Neutrophil (primary cell): ENCODE measurements around the gene KRTAP2-2.
"Not testable (repeated sequence)": the region's sequence is repeated elsewhere in the genome, so short reads cannot be mapped to it uniquely, and the experiment has no call there.

Experiments
- H3K27ac ChIP-seq: fragments of 200-600 bp; sonication (generic); 2 replicates; pipeline ENCODE4 v1.5.1; 2016; ENCODE audit warnings: mild to moderate bottlenecking, moderate library complexity
- H3K27me3 ChIP-seq: fragments of 200-600 bp; sonication (generic); 2 replicates; pipeline ENCODE4 v1.6.0; 2016; ENCODE audit warnings: mild to moderate bottlenecking
- H3K36me3 ChIP-seq: fragments of 200-600 bp; sonication (generic); 2 replicates; pipeline ENCODE4 v1.5.1; 2017
- H3K4me1 ChIP-seq, 2 experiments: fragments of 200-600 bp in 1 of 2; sonication (generic) in 1 of 2; 1 replicate in 1 of 2; 2 replicates in 1 of 2; pipeline versions ENCODE4 v1.5.1 to v1.6.1; 2013 to 2016; ENCODE audit warnings: low read depth in 1 of 2, low read length in 1 of 2, mild to moderate bottlenecking in 1 of 2, moderate library complexity in 1 of 2; ENCODE audit not compliant: control insufficient read depth in 1 of 2, insufficient read depth in 1 of 2
- H3K4me3 ChIP-seq, 2 experiments: fragments of 200-600 bp in 1 of 2; sonication (generic) in 1 of 2; 1 replicate in 1 of 2; 2 replicates in 1 of 2; pipeline ENCODE4 v1.5.1; 2013 to 2016; ENCODE audit warnings: low read depth in 1 of 2, low read length in 1 of 2, mild to moderate bottlenecking in 1 of 2, moderate library complexity in 1 of 2
- H3K9me3 ChIP-seq: fragments of 200-600 bp; sonication (generic); 2 replicates; pipeline ENCODE4 v1.5.1; 2016
- CTCF ChIP-seq: fragments of 200-600 bp; sonication (generic); IDR thresholded peaks from 2 replicates; pipeline ENCODE4 v1.5.1; 2016; ENCODE audit warnings: antibody characterized with exemption

The KRTAP2-2 gene

GRCh38 chr17:41042953-41043352, 12.1 kb downstream of the KRTAP2-2 start:
- no peak for TF ChIP-seq CTCF
- Histone ChIP-seq H3K27me3 (peaks cover 37% of the 10 kb centered on the region), H3K4me1 (no peaks in the 10 kb centered on the region), H3K27ac (no peak overlapping the region), H3K9me3 (no peaks in the 10 kb centered on the region), H3K4me3 (no peak overlapping the region), H3K36me3 (no peaks in the 10 kb centered on the region)

GRCh38 chr17:41040783-41041571, 14.1 kb downstream of the KRTAP2-2 start, which contains the start of gene KRTAP1-1:
KRTAP1-1 (minus strand) TSS chr17:41041450; CDS start chr17:41041397, 53 bp downstream.
- H3K4me3 ChIP-seq, H3K4me1 ChIP-seq, H3K36me3 ChIP-seq, H3K27ac ChIP-seq, H3K9me3 ChIP-seq: not testable (repeated sequence)
- peaks cover 32% of the 10 kb centered on the region for H3K27me3 ChIP-seq

DNA sequence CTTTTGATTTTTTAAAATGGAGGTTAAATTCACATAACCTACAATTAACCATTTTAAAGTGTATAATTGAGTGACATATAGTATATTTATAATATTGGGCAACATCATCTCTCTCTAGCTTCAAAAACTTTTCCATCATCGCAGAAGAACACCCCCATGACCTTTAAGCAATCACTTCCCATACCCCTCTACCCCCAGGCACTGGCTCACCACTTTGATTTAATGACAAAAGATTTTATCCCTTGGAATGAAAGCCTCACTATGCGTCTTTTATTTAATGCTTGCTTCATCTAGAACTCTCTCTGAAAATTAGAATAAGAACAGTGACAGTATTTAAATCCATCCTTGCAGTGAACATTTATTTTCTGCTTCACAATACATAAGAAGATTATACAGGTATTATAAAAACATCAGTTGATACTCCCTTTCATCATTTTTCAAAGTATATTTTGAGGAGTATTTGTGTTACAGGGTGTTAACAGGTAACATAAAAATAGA, 17.1 kb downstream of the KRTAP2-2 start:
- H3K4me1 ChIP-seq, result no peaks in the 10 kb centered on the region
- H3K9me3 ChIP-seq, result no peaks in the 10 kb centered on the region
- H3K4me3 ChIP-seq, result no peak overlapping the region
- TF ChIP-seq CTCF, result no peak
- H3K27ac ChIP-seq, result no peak overlapping the region
- peaks cover 26% of the 10 kb centered on the region for H3K27me3 ChIP-seq
- H3K36me3 ChIP-seq, result no peaks in the 10 kb centered on the region

GRCh38 chr17:41034346-41034935, 20.6 kb downstream of the KRTAP2-2 start, which contains the start of gene KRTAP1-3:
KRTAP1-3 (minus strand) TSS chr17:41034874; CDS start chr17:41034821, 53 bp downstream.
- H3K27ac ChIP-seq, H3K36me3 ChIP-seq, H3K4me1 ChIP-seq, H3K4me3 ChIP-seq, H3K9me3 ChIP-seq: not testable (repeated sequence)
- peaks cover 32% of the 10 kb centered on the region for H3K27me3 ChIP-seq

DNA sequence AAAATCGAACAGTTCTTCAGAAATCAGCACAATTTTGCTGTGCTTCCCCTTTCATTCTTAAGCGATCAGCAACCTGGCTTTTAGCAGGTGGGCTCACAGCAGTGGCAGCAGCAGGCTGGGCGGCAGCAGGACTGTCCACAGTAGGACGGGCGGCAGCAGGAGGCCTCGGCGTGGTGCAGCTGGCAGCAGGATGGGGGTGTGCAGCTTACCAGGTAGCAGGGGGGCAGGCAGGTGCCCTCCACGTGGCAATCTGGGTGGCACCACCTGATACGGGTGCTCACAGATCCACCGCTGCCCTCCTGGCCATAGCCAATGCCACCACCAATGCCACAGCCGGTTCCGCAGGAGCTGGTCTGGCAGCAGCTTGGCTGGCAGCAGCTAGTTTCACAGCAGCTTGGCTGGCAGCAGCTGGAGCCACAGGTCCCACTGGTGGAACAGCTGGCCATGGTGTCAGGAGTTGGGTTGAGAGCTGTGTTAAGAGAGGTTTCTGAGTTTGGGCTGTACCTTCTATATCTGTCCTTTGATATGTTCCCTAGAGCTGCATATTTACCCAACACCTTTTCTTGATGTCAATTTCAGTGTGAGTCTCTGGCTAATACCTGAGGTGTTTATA, 25.3 kb downstream of the KRTAP2-2 start, which contains the start of gene KRTAP1-4:
TSS of gene KRTAP1-4 (minus strand) at position 563 of the 613 bp plus-strand sequence. CDS start at position 446, 117 bp downstream.
- no peak for TF ChIP-seq CTCF
- Histone ChIP-seq H3K4me1 (no peaks in the 10 kb centered on the region), H3K9me3 (no peaks in the 10 kb centered on the region), H3K4me3 (no peak within 1 kb of the TSS), H3K27ac (no peak within 1 kb of the TSS), H3K36me3 (no peaks in the 10 kb centered on the region), H3K27me3 (peaks cover 34% of the 10 kb centered on the region)

DNA sequence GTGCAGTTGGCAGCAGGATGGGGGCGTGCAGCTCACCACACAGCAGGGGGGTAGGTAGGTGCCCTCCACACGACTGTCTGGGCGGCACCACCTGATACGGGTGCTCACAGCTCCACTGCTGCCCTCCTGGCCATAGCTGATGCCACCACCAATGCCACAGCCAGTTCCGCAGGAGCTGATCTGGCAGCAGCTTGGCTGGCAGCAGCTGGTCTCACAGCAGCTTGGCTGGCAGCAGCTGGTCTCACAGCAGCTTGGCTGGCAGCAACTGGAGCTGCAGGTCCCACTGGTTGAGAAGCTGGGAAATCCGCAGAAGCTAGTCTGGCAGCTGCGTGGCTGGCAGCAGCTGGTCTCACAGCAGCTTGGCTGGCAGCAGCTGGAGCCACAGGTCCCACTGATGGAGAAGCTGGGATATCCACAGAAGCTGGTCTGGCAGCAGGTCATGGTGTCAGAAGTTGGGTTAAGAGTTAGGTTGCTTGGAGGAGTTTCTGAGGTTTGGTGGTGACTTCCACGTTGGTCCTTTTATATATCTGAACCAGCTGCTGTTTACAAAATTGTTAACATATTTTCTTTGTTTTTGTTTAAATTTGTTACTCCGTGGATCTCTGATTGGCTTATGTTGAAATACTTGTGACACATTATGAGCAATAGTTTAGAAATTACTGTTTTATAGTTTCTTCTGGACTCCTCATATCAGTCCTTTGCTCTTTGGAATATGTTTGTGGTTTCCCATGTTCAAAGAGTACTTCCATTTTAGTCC, 28.1 kb downstream of the KRTAP2-2 start, which contains the start of gene KRTAP1-5:
TSS of gene KRTAP1-5 (minus strand) at position 494 of the 757 bp plus-strand sequence. CDS start at position 441, 53 bp downstream.
- H3K36me3 ChIP-seq, result no peaks in the 10 kb centered on the region
- no peaks in the 10 kb centered on the region for H3K4me1 ChIP-seq
- no peak for TF ChIP-seq CTCF
- no peak within 1 kb of the TSS for H3K27ac ChIP-seq
- H3K4me3 ChIP-seq, result no peak within 1 kb of the TSS
- no peaks in the 10 kb centered on the region for H3K9me3 ChIP-seq
- H3K27me3 ChIP-seq, result peaks cover 34% of the 10 kb centered on the region
